Vein endothelial cell (primary cell): ENCODE results near the gene PSMD6. TPM values are rescaled to one million over a fixed set of nuclear protein-coding genes. Genes with fewer than 3 reads are reported as not detected.

ENCODE experiments used
- small RNA-seq: library from RNA; depleted of rRNA; stranded (forward); fragments of <200 nt; gene quantifications from one replicate; pipeline ENCODE3, GENCODE V24; 2012
- total RNA-seq: library from RNA; depleted of rRNA; stranded (reverse); fragments of >200 nt; gene quantifications from 2 replicates; pipeline ENCODE4 v1.2.3, GENCODE V29; 2012

The PSMD6 gene
- 79.0 and 102 TPM in 2 replicates for total RNA-seq

GRCh38 chr3:64023187-64023860 lies at the start of gene PSMD6:
TSS of gene PSMD6 (minus strand) at chr3:64023494. CDS start at chr3:64023419, 75 bp downstream.

Small RNAs within 50 kb of the gene (small RNA-seq; reads per million reads assigned to genes)
- gene RF00012 = not detected

Other genes starting within 250 kb of the PSMD6 start
- gene C3orf49, start 204.2 kb downstream of the PSMD6 start, total RNA-seq = not detected in 2 replicates
- gene THOC7, start 159.7 kb downstream of the PSMD6 start, total RNA-seq = 42.1 and 48.6 TPM in 2 replicates
- 17.1 and 18.0 TPM in 2 replicates for gene ATXN7, start 159.6 kb downstream of the PSMD6 start, total RNA-seq
- gene SCAANT1, start 111.1 kb downstream of the PSMD6 start, total RNA-seq = not detected in 2 replicates
- 2.0 and 3.8 TPM in 2 replicates for gene PRICKLE2, start 202.0 kb upstream of the PSMD6 start, total RNA-seq